Hematopoietic multipotent progenitor cell treated with erythropoietin and hydrocortisone succinate and interleukin-3 and kit ligand, for 4 days (in vitro differentiated cells): ENCODE data around the gene CDH22.

Source experiments
- DNase-seq: peaks from one replicate; pipeline ENCODE4 v3.0.0-alpha.2; 2015

The CDH22 gene

GRCh38 chr20:46132705-46133120 is 175.6 kb downstream of the CDH22 start:
- DNase-seq = peak; percentile 85

DNA sequence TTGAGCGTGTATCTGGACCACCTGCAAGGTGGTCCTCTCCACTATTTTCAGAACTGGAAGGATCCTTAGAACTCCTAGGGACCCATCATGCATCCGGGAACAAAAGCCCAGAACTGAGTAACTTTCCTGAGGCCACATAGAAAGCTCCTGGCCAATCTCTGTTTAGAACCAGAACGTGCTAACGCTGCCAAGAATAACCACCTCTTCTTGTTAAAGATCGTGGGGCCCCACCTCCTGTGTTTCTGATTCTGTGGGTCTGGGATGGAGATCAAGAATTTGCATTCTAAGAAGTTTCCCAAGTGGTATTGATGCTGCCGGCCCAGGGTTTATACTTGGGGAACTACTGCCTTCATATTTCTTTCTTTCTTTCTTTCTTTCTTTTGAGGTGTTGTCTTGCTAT is 176.9 kb downstream of the CDH22 start:
- no peak for DNase-seq

DNA sequence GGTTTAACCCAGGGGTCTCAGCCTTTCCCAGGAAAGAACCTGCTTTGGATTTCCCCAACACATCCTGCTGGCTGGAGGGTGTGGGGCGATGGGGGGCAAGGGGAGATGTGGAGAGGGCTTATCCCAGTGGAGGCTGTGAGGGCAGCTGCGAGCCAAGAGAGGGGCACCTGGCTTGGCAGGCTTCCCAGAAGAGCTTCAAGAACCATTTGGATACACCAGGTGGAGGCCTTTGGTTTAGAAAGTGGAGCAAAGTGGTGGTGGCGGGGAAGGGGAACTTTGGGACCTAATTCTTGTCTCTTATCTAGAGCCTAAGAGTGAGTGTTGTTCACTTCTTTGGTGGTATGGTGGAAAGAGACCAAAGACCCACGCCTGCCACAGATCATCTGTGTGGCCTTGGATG is 177.8 kb downstream of the CDH22 start:
- DNase-seq = no peak

DNA sequence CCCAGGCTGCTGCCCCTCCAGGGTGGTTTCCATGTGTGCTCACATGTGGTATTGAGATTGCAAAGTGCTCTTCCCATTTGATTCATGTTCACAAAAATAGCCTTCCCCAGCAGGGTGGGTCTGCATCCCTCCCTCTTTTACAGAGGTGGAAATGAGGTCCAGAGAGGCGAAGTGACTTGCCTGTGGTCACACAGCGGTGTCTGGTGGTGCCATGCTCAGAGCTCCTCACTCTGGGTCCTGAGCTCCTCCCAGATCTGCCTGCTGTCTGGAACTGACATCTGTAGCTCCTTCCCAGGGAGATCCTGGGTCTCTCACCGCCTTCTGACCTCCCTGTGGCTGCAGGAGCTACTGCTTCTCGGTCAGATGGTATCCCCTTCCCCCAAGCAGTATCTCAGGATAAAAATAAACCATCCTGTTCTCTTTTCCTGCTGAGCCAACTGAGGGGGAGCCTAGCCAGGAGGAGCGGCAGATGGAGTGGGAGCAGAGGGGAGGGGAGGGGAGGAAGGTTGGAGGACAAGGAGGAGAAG is 178.3 kb downstream of the CDH22 start:
- no peak for DNase-seq

DNA sequence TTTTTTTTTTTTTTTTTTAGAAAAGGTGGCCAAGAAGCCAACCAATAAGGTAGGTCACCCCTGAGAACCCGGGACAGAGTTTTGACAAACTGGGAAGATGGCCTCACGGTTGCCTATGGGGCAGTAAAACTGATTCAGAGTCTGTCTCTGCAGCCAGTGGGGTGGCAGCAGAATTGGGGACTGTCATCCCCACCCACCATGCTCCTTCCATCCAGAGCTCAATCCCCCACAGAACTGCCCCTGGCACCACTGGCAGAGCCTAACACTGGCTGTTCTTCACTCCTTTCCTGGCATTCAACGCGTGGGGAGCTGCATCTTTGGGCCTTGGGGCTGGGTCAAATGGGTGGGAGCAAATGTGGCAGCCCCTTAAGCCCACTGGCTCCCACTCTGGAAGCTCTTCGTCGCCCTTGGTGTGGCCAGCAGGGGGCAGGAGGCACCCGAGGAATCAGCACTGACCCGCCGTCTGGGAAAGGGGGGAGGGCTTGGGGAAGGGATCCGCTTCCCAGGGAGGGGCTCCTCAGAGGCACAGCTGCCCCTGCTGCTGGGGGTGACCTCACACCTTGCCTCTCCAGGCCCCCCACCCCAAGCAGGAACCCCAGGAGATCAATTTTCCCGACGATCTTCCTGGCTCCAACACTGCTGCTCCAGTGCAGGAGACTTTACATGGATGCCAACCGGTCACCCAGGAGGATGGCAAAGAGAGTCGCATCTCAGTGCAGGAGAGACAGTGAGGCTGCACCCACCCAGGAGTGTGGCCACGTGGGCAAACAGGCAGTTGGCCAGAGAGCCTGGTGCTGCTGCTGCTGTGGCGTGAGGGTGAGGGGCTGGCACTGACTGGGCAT is 179.8 kb downstream of the CDH22 start:
- peak; percentile 37 for DNase-seq

- DNase-seq = no peak
Observed at GRCh38 chr20:46127396-46128010, 180.8 kb downstream of the CDH22 start.

- DNase-seq = no peak
Observed at GRCh38 chr20:46126440-46127056, 181.8 kb downstream of the CDH22 start.
